PC-9 (cell line): Measurements from ENCODE around the gene EHBP1. TPM values are rescaled to one million over a fixed set of nuclear protein-coding genes. Genes with fewer than 3 reads are reported as not detected.

Experiments used
- BruUV-seq: library from RNA; stranded (reverse); fragments of 400-500 nt; replicated peaks from 2 replicates; lab custom pipeline; 2021; lab: Mats Ljungman, UMichigan
- CTCF ChIA-PET: fragments of 300-600 bp; sonication (Branson Sonifier 250); formaldehyde crosslinking; loops from one replicate; lab custom pipeline; 2022; ENCODE audit warnings: antibody characterized with exemption; lab: Charles Lee
- POLR2A ChIA-PET: fragments of 300-600 bp; sonication (Branson Sonifier 250); formaldehyde crosslinking; loops from one replicate; lab custom pipeline; 2022; ENCODE audit warnings: antibody characterized with exemption; ENCODE audit not compliant: unreplicated experiment; lab: Charles Lee
- DNase-seq, 2 experiments: peaks; one replicate each; pipeline versions ENCODE4 v3.0.0 to v3.0.0-alpha.2; 2015 to 2022; ENCODE audit warnings: mixed read lengths in 1 of 2
- H2AFZ ChIP-seq: fragments of 200-600 bp; sonication (generic); 2 replicates; pipeline ENCODE4 v1.8.1; 2017; ENCODE audit warnings: antibody characterized with exemption
- H3F3A ChIP-seq: fragments of 200-600 bp; sonication (generic); 2 replicates; pipeline ENCODE4 v1.8.1; 2017; ENCODE audit warnings: antibody characterized with exemption, mild to moderate bottlenecking, low read depth; ENCODE audit not compliant: insufficient read depth
- H3K27ac ChIP-seq: fragments of 200-600 bp; sonication (generic); 2 replicates; pipeline ENCODE4 v1.6.1; 2016; ENCODE audit warnings: mixed run types
- H3K27me3 ChIP-seq: fragments of 200-600 bp; sonication (generic); 2 replicates; pipeline ENCODE4 v1.6.1; 2016; ENCODE audit warnings: low read depth, mixed run types; ENCODE audit not compliant: insufficient read depth
- H3K36me3 ChIP-seq: fragments of 200-600 bp; sonication (generic); 2 replicates; pipeline ENCODE4 v1.6.1; 2016; ENCODE audit warnings: low read depth, mixed run types
- H3K4me1 ChIP-seq: fragments of 200-600 bp; sonication (generic); replicated peaks from 2 replicates; pipeline ENCODE4 v1.6.1; 2016; ENCODE audit warnings: mixed run types; ENCODE audit not compliant: insufficient read depth
- H3K4me2 ChIP-seq: fragments of 200-600 bp; sonication (generic); 2 replicates; pipeline ENCODE4 v1.6.1; 2017; ENCODE audit warnings: mixed run types
- H3K4me3 ChIP-seq: fragments of 200-600 bp; sonication (generic); 2 replicates; pipeline ENCODE4 v1.6.1; 2016; ENCODE audit warnings: mixed run types
- H3K79me2 ChIP-seq: fragments of 200-600 bp; sonication (generic); 2 replicates; pipeline ENCODE4 v1.6.1; 2017; ENCODE audit warnings: low read depth, mixed run types
- H3K9me2 ChIP-seq: fragments of 200-600 bp; sonication (generic); 2 replicates; pipeline ENCODE4 v1.8.1; 2017; ENCODE audit warnings: mild to moderate bottlenecking; ENCODE audit not compliant: insufficient read depth
- H3K9me3 ChIP-seq: fragments of 200-600 bp; sonication (generic); 2 replicates; pipeline ENCODE4 v1.8.1; 2016; ENCODE audit warnings: low read depth; ENCODE audit not compliant: insufficient read depth
- H4K20me1 ChIP-seq: fragments of 200-600 bp; sonication (generic); 2 replicates; pipeline ENCODE4 v1.8.1; 2017; ENCODE audit not compliant: insufficient read depth
- CTCF ChIP-seq: fragments of 200-600 bp; sonication (generic); conservative IDR thresholded peaks from 2 replicates; pipeline ENCODE4 v1.6.1; 2017; ENCODE audit warnings: mixed run types, antibody characterized with exemption, mild to moderate bottlenecking, moderate library complexity
- EZH2 ChIP-seq: fragments of 200-600 bp; sonication (generic); IDR thresholded peaks from 2 replicates; pipeline ENCODE4 v1.8.0; 2017; ENCODE audit warnings: antibody characterized with exemption, low read depth
- intact Hi-C: fragments of 100-400 bp; cut with micrococcal nuclease; formaldehyde crosslinking; loops from one replicate; pipeline ENCODE4 v1.10.0; 2022; ENCODE audit not compliant: unreplicated experiment
- total RNA-seq: library from RNA; stranded (reverse); gene quantifications from 2 replicates; pipeline ENCODE4 v1.2.3, GENCODE V29; 2021

EHBP1 gene
- total RNA-seq, 1 experiment from 2014 or later: 100 TPM

GRCh38 chr2:62874881-62875383, 169.4 kb downstream of the EHBP1 start:
- Histone ChIP-seq H3K36me3 (peaks cover 38% of the 10 kb centered on the region), H3K4me2 (no peak overlapping the region), H3K79me2 (no peaks in the 10 kb centered on the region), H2AFZ (no peak overlapping the region), H4K20me1 (no peaks in the 10 kb centered on the region), H3K27ac (no peak overlapping the region), H3F3A (peaks cover 5% of the 10 kb centered on the region; the same call in 1 of the 2 replicates), H3K27me3 (no peaks in the 10 kb centered on the region), H3K4me3 (no peak overlapping the region), H3K9me3 (peaks cover 5% of the 10 kb centered on the region), H3K4me1 (peaks cover 14% of the 10 kb centered on the region), H3K9me2 (no peaks in the 10 kb centered on the region)
- DNase-seq: no peak
- intact Hi-C loops: no loop called here
- ChIA-PET CTCF (no interaction called here), POLR2A (no interaction called here)
- BruUV-seq: no TSS peak
- TF ChIP-seq EZH2: no peak
- no peak for TF ChIP-seq CTCF

GRCh38 chr2:62881162-62881795, 175.8 kb downstream of the EHBP1 start:
- Histone ChIP-seq H3K9me3 (no peaks in the 10 kb centered on the region), H3K27ac (no peak overlapping the region), H3K27me3 (no peaks in the 10 kb centered on the region), H3K4me2 (no peak overlapping the region), H3K36me3 (peaks cover under 1% of the 10 kb centered on the region; the same call in 1 of the 2 replicates), H3K4me3 (no peak overlapping the region), H3F3A (no peaks in the 10 kb centered on the region), H3K9me2 (no peaks in the 10 kb centered on the region), H4K20me1 (no peaks in the 10 kb centered on the region), H3K79me2 (no peaks in the 10 kb centered on the region), H3K4me1 (no peaks in the 10 kb centered on the region), H2AFZ (no peak overlapping the region)
- ChIA-PET CTCF (no interaction called here), POLR2A (no interaction called here)
- TF ChIP-seq CTCF (no peak), EZH2 (no peak)
- no TSS peak for BruUV-seq
- no peak for DNase-seq
- intact Hi-C loops: no loop called here

- no peaks in the 10 kb centered on the region for H3K79me2 ChIP-seq
- H3K4me2 ChIP-seq: no peak overlapping the region
- intact Hi-C loops: no loop called here
- H3K4me1 ChIP-seq: no peaks in the 10 kb centered on the region
- TF ChIP-seq EZH2 (no peak), CTCF (no peak)
- CTCF ChIA-PET: no interaction called here
- no peaks in the 10 kb centered on the region for H3K27me3 ChIP-seq
- DNase-seq: no peak
- H3K9me2 ChIP-seq: no peaks in the 10 kb centered on the region
- no peaks in the 10 kb centered on the region for H4K20me1 ChIP-seq
- no peak overlapping the region for H2AFZ ChIP-seq
- no peak overlapping the region for H3K27ac ChIP-seq
- no peaks in the 10 kb centered on the region for H3K36me3 ChIP-seq
- POLR2A ChIA-PET: interaction anchor here (0.7 kb wide), 1 partner anchor 97 kb away, joined by 3 read pairs; no protein-coding TSS in a partner anchor
- BruUV-seq: no TSS peak
- H3K9me3 ChIP-seq: no peaks in the 10 kb centered on the region
- peaks cover 5% of the 10 kb centered on the region; the same call in 1 of the 2 replicates for H3F3A ChIP-seq
- no peak overlapping the region for H3K4me3 ChIP-seq
Measured at GRCh38 chr2:62883629-62884028, 178.1 kb downstream of the EHBP1 start.
